WTC11 (cell line): ENCODE measurements around the gene STRN. TPM values are rescaled to one million over a fixed set of nuclear protein-coding genes. Genes with fewer than 3 reads are reported as not detected.
A peak's percentile ranks its signal among the peaks of the same experiment; 100 is the strongest.

ENCODE experiments used
- ATAC-seq: fragments of 200-7000 bp; cut with Tn5 transposase; 2 replicates; pipeline ENCODE4 v1.10.0; 2021; ENCODE audit warnings: mild to moderate bottlenecking, moderate library complexity
- CTCF ChIA-PET: fragments of 300-600 bp; sonication (Branson Sonifier 250); formaldehyde crosslinking; loops from one replicate; lab custom pipeline; 2021; ENCODE audit warnings: antibody characterized with exemption; lab: Charles Lee
- POLR2A ChIA-PET: fragments of 350-600 bp; sonication (Branson Sonifier 250); formaldehyde crosslinking; loops from one replicate; lab custom pipeline; 2021; ENCODE audit warnings: antibody characterized with exemption; lab: Charles Lee
- DNase-seq: peaks from one replicate; pipeline ENCODE4 v3.0.0; 2021; ENCODE audit warnings: low spot score
- H3K27ac Mint-ChIP-seq: 2 replicates; pipeline ENCODE4 v1.8.0; 2021; ENCODE audit warnings: mixed read lengths
- H3K27me3 Mint-ChIP-seq: 2 replicates; pipeline ENCODE4 v1.8.0; 2021; ENCODE audit warnings: low read depth, mild to moderate bottlenecking, moderate library complexity, mixed read lengths
- H3K36me3 Mint-ChIP-seq: 2 replicates; pipeline ENCODE4 v1.8.0; 2021; ENCODE audit warnings: mixed read lengths
- H3K4me1 Mint-ChIP-seq: 2 replicates; pipeline ENCODE4 v1.8.0; 2022; ENCODE audit warnings: mixed read lengths
- H3K4me3 Mint-ChIP-seq: 2 replicates; pipeline ENCODE4 v1.8.0; 2021; ENCODE audit warnings: mild to moderate bottlenecking, moderate library complexity, mixed read lengths
- H3K9me3 Mint-ChIP-seq: 2 replicates; pipeline ENCODE4 v1.8.0; 2021; ENCODE audit warnings: mixed read lengths
- CREB1 ChIP-seq: sonication (generic); formaldehyde crosslinking; IDR thresholded peaks from 2 replicates; pipeline ENCODE4 v1.8.0; 2023; ENCODE audit warnings: mild to moderate bottlenecking, missing genetic modification reagents
- ESRRA ChIP-seq: sonication (generic); formaldehyde crosslinking; IDR thresholded peaks from 2 replicates; pipeline ENCODE4 v1.8.1; 2022; ENCODE audit warnings: mild to moderate bottlenecking, missing genetic modification reagents, borderline replicate concordance
- GABPB1 ChIP-seq: sonication (generic); formaldehyde crosslinking; IDR thresholded peaks from 2 replicates; pipeline ENCODE4 v1.8.1; 2023; ENCODE audit warnings: mild to moderate bottlenecking, missing genetic modification reagents
- GTF2I ChIP-seq: fragments of 250-450 bp; sonication (Bioruptor Pico); conservative IDR thresholded peaks from 2 replicates; pipeline ENCODE4 v1.4.0; 2021; ENCODE audit warnings: mild to moderate bottlenecking
- JAZF1 ChIP-seq: fragments of 250-450 bp; sonication (Bioruptor Pico); IDR thresholded peaks from 2 replicates; pipeline ENCODE4 v1.9.0; 2021; ENCODE audit warnings: moderate library complexity, mild to moderate bottlenecking, inconsistent platforms
- NR3C1 ChIP-seq: sonication (generic); formaldehyde crosslinking; conservative IDR thresholded peaks from 2 replicates; pipeline ENCODE4 v1.8.1; 2023; ENCODE audit warnings: low read depth, mild to moderate bottlenecking, missing genetic modification reagents
- PRRX2 ChIP-seq: fragments of 250-450 bp; sonication (Bioruptor Pico); IDR thresholded peaks from 2 replicates; pipeline ENCODE4 v1.8.0; 2021; ENCODE audit warnings: mild to moderate bottlenecking
- RORB ChIP-seq: fragments of 250-450 bp; sonication (Bioruptor Pico); IDR thresholded peaks from 2 replicates; pipeline ENCODE4 v1.9.0; 2021; ENCODE audit warnings: mild to moderate bottlenecking
- SOX15 ChIP-seq: fragments of 250-450 bp; sonication (Bioruptor Pico); IDR thresholded peaks from 2 replicates; pipeline ENCODE4 v1.9.0; 2021; ENCODE audit warnings: mild to moderate bottlenecking
- total RNA-seq: library from RNA; stranded (reverse); gene quantifications from 3 replicates; pipeline ENCODE4 v1.2.3, GENCODE V29; 2021
- TF ChIP-seq, protein P1 (sequence below): sonication (generic); formaldehyde crosslinking; IDR thresholded peaks from 2 replicates; pipeline ENCODE4 v1.8.0; 2022; ENCODE audit warnings: missing genetic modification reagents
- TF ChIP-seq, protein P2 (sequence below): fragments of 250-450 bp; sonication (Bioruptor Pico); IDR thresholded peaks from 2 replicates; pipeline ENCODE4 v1.9.0; 2021; ENCODE audit warnings: mild to moderate bottlenecking
- TF ChIP-seq, protein P3 (sequence below): sonication (generic); formaldehyde crosslinking; IDR thresholded peaks from 2 replicates; pipeline ENCODE4 v1.8.1; 2022; ENCODE audit warnings: low read depth, missing genetic modification reagents, borderline replicate concordance
- TF ChIP-seq, protein P4 (sequence below): sonication (generic); formaldehyde crosslinking; IDR thresholded peaks from 2 replicates; pipeline ENCODE4 v1.8.0; 2023; ENCODE audit warnings: missing genetic modification reagents
- TF ChIP-seq, protein P5 (sequence below): sonication (generic); formaldehyde crosslinking; IDR thresholded peaks from 2 replicates; pipeline ENCODE4 v1.8.1; 2022; ENCODE audit warnings: mild to moderate bottlenecking, moderate library complexity, missing genetic modification reagents
- TF ChIP-seq, protein P6 (sequence below): sonication (generic); formaldehyde crosslinking; IDR thresholded peaks from 2 replicates; pipeline ENCODE4 v1.8.0; 2023; ENCODE audit warnings: mild to moderate bottlenecking, missing genetic modification reagents
- TF ChIP-seq, protein P7 (sequence below): sonication (generic); formaldehyde crosslinking; IDR thresholded peaks from 2 replicates; pipeline ENCODE4 v1.8.0; 2022; ENCODE audit warnings: mild to moderate bottlenecking, missing genetic modification reagents
- TF ChIP-seq, protein P8 (sequence below): sonication (generic); formaldehyde crosslinking; IDR thresholded peaks from 2 replicates; pipeline ENCODE4 v1.8.0; 2022; ENCODE audit warnings: mild to moderate bottlenecking, missing genetic modification reagents
- TF ChIP-seq, protein P9 (sequence below): sonication (generic); formaldehyde crosslinking; IDR thresholded peaks from 2 replicates; pipeline ENCODE4 v1.8.0; 2022; ENCODE audit warnings: mild to moderate bottlenecking, missing genetic modification reagents
- TF ChIP-seq, protein P10 (sequence below): fragments of 250-450 bp; sonication (Bioruptor Pico); IDR thresholded peaks from 2 replicates; pipeline ENCODE4 v1.9.0; 2021; ENCODE audit warnings: mild to moderate bottlenecking

Gene STRN
- total RNA-seq, 1 experiment from 2014 or later, result 34.7 TPM

DNA sequence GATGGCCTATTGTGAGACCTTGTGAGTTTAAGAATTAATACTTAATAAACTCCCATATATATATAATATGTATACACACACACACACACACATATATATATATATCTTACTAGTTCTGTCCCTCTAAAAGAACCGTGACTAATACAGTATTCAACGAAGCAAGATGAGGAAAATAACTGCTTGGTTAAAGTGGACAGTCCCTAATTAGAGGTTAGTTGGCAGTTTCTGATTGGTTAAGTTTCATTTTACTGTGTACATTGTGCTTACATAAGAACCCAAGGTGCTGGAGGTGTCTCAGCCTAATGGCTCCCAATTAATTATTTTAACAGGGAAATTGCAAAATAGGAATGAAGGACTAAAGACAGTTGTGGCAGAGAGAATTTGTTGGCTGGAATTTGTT, 132.1 kb downstream of the STRN start (continued):
- TF ChIP-seq, protein P1, sequence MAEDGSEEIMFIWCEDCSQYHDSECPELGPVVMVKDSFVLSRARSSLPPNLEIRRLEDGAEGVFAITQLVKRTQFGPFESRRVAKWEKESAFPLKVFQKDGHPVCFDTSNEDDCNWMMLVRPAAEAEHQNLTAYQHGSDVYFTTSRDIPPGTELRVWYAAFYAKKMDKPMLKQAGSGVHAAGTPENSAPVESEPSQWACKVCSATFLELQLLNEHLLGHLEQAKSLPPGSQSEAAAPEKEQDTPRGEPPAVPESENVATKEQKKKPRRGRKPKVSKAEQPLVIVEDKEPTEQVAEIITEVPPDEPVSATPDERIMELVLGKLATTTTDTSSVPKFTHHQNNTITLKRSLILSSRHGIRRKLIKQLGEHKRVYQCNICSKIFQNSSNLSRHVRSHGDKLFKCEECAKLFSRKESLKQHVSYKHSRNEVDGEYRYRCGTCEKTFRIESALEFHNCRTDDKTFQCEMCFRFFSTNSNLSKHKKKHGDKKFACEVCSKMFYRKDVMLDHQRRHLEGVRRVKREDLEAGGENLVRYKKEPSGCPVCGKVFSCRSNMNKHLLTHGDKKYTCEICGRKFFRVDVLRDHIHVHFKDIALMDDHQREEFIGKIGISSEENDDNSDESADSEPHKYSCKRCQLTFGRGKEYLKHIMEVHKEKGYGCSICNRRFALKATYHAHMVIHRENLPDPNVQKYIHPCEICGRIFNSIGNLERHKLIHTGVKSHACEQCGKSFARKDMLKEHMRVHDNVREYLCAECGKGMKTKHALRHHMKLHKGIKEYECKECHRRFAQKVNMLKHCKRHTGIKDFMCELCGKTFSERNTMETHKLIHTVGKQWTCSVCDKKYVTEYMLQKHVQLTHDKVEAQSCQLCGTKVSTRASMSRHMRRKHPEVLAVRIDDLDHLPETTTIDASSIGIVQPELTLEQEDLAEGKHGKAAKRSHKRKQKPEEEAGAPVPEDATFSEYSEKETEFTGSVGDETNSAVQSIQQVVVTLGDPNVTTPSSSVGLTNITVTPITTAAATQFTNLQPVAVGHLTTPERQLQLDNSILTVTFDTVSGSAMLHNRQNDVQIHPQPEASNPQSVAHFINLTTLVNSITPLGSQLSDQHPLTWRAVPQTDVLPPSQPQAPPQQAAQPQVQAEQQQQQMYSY (CRISPR knock-in tag), result no peak
- TF ChIP-seq JAZF1 (CRISPR knock-in tag) (no peak), ESRRA (CRISPR knock-in tag) (no peak)
- TF ChIP-seq, protein P2, sequence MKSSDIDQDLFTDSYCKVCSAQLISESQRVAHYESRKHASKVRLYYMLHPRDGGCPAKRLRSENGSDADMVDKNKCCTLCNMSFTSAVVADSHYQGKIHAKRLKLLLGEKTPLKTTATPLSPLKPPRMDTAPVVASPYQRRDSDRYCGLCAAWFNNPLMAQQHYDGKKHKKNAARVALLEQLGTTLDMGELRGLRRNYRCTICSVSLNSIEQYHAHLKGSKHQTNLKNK (CRISPR knock-in tag), result no peak
- TF ChIP-seq, protein P3, sequence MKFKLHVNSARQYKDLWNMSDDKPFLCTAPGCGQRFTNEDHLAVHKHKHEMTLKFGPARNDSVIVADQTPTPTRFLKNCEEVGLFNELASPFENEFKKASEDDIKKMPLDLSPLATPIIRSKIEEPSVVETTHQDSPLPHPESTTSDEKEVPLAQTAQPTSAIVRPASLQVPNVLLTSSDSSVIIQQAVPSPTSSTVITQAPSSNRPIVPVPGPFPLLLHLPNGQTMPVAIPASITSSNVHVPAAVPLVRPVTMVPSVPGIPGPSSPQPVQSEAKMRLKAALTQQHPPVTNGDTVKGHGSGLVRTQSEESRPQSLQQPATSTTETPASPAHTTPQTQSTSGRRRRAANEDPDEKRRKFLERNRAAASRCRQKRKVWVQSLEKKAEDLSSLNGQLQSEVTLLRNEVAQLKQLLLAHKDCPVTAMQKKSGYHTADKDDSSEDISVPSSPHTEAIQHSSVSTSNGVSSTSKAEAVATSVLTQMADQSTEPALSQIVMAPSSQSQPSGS (CRISPR knock-in tag), result no peak
- TF ChIP-seq, protein P4, sequence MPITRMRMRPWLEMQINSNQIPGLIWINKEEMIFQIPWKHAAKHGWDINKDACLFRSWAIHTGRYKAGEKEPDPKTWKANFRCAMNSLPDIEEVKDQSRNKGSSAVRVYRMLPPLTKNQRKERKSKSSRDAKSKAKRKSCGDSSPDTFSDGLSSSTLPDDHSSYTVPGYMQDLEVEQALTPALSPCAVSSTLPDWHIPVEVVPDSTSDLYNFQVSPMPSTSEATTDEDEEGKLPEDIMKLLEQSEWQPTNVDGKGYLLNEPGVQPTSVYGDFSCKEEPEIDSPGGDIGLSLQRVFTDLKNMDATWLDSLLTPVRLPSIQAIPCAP (CRISPR knock-in tag), result no peak

DNA sequence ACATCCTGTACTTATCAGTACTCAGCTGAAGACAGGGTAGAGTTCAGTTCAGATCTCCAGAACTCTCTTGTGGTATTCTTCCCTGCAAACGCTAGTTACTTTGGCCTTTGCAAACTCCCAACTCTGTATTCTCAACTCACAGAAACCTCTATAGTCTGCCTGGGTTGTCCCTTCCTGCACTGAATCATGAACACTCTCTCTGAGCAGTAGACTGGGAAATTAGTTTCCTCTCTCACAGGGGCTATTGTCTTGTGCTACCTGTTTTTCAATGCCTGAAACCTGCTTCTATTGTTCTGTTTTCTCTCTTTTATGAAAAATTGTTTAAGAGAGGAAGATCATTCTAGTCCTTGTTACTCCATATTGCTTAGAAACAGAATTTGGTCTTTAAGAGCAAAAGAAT, 135.2 kb downstream of the STRN start:
- Mint-ChIP-seq H3K4me1 (peaks cover 30% of the 10 kb centered on the region), H3K36me3 (peaks cover 18% of the 10 kb centered on the region), H3K27me3 (no peaks in the 10 kb centered on the region), H3K4me3 (no peak overlapping the region), H3K9me3 (peaks cover 19% of the 10 kb centered on the region), H3K27ac (no peak overlapping the region)
- DNase-seq (no peak), ATAC-seq (peak; percentile 29)
- ChIA-PET POLR2A (no interaction called here), CTCF (interaction anchor here (0.6 to 1.1 kb wide), 3 partner anchors 9 to 60 kb away, joined by 3 read pairs; no protein-coding TSS in a partner anchor)
- TF ChIP-seq, protein P5, sequence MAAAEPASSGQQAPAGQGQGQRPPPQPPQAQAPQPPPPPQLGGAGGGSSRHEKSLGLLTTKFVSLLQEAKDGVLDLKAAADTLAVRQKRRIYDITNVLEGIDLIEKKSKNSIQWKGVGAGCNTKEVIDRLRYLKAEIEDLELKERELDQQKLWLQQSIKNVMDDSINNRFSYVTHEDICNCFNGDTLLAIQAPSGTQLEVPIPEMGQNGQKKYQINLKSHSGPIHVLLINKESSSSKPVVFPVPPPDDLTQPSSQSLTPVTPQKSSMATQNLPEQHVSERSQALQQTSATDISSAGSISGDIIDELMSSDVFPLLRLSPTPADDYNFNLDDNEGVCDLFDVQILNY, result no peak
- TF ChIP-seq, protein P4 (CRISPR knock-in tag), result no peak
- no peak for TF ChIP-seq GABPB1 (CRISPR knock-in tag)
- TF ChIP-seq, protein P6, sequence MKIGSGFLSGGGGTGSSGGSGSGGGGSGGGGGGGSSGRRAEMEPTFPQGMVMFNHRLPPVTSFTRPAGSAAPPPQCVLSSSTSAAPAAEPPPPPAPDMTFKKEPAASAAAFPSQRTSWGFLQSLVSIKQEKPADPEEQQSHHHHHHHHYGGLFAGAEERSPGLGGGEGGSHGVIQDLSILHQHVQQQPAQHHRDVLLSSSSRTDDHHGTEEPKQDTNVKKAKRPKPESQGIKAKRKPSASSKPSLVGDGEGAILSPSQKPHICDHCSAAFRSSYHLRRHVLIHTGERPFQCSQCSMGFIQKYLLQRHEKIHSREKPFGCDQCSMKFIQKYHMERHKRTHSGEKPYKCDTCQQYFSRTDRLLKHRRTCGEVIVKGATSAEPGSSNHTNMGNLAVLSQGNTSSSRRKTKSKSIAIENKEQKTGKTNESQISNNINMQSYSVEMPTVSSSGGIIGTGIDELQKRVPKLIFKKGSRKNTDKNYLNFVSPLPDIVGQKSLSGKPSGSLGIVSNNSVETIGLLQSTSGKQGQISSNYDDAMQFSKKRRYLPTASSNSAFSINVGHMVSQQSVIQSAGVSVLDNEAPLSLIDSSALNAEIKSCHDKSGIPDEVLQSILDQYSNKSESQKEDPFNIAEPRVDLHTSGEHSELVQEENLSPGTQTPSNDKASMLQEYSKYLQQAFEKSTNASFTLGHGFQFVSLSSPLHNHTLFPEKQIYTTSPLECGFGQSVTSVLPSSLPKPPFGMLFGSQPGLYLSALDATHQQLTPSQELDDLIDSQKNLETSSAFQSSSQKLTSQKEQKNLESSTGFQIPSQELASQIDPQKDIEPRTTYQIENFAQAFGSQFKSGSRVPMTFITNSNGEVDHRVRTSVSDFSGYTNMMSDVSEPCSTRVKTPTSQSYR (CRISPR knock-in tag), result no peak
- no peak for TF ChIP-seq CREB1
- no peak for TF ChIP-seq RORB (CRISPR knock-in tag)
- TF ChIP-seq GTF2I, result no peak
- TF ChIP-seq, protein P7, sequence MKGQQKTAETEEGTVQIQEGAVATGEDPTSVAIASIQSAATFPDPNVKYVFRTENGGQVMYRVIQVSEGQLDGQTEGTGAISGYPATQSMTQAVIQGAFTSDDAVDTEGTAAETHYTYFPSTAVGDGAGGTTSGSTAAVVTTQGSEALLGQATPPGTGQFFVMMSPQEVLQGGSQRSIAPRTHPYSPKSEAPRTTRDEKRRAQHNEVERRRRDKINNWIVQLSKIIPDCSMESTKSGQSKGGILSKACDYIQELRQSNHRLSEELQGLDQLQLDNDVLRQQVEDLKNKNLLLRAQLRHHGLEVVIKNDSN (CRISPR knock-in tag), result no peak
- TF ChIP-seq NR3C1 (CRISPR knock-in tag), result no peak
- TF ChIP-seq, protein P8, sequence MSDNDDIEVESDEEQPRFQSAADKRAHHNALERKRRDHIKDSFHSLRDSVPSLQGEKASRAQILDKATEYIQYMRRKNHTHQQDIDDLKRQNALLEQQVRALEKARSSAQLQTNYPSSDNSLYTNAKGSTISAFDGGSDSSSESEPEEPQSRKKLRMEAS, result no peak
- TF ChIP-seq PRRX2 (CRISPR knock-in tag), result no peak
- TF ChIP-seq, protein P9, sequence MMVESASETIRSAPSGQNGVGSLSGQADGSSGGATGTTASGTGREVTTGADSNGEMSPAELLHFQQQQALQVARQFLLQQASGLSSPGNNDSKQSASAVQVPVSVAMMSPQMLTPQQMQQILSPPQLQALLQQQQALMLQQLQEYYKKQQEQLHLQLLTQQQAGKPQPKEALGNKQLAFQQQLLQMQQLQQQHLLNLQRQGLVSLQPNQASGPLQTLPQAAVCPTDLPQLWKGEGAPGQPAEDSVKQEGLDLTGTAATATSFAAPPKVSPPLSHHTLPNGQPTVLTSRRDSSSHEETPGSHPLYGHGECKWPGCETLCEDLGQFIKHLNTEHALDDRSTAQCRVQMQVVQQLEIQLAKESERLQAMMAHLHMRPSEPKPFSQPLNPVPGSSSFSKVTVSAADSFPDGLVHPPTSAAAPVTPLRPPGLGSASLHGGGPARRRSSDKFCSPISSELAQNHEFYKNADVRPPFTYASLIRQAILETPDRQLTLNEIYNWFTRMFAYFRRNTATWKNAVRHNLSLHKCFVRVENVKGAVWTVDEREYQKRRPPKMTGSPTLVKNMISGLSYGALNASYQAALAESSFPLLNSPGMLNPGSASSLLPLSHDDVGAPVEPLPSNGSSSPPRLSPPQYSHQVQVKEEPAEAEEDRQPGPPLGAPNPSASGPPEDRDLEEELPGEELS (CRISPR knock-in tag), result no peak
- TF ChIP-seq, protein P10, sequence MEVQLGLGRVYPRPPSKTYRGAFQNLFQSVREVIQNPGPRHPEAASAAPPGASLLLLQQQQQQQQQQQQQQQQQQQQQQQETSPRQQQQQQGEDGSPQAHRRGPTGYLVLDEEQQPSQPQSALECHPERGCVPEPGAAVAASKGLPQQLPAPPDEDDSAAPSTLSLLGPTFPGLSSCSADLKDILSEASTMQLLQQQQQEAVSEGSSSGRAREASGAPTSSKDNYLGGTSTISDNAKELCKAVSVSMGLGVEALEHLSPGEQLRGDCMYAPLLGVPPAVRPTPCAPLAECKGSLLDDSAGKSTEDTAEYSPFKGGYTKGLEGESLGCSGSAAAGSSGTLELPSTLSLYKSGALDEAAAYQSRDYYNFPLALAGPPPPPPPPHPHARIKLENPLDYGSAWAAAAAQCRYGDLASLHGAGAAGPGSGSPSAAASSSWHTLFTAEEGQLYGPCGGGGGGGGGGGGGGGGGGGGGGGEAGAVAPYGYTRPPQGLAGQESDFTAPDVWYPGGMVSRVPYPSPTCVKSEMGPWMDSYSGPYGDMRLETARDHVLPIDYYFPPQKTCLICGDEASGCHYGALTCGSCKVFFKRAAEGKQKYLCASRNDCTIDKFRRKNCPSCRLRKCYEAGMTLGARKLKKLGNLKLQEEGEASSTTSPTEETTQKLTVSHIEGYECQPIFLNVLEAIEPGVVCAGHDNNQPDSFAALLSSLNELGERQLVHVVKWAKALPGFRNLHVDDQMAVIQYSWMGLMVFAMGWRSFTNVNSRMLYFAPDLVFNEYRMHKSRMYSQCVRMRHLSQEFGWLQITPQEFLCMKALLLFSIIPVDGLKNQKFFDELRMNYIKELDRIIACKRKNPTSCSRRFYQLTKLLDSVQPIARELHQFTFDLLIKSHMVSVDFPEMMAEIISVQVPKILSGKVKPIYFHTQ (CRISPR knock-in tag), result no peak
- TF ChIP-seq SOX15 (CRISPR knock-in tag), result no peak
